Fibroblast of the aortic adventitia (primary cell): ENCODE measurements around the gene TULP1. TPM values are rescaled to one million over a fixed set of nuclear protein-coding genes. Genes with fewer than 3 reads are reported as not detected.

Source experiments
- DNase-seq: peaks from one replicate; pipeline ENCODE4 v3.0.0-alpha.2; 2010; ENCODE audit warnings: low read depth
- H3K4me3 ChIP-seq: 2 replicates; pipeline ENCODE4 v1.5.1; 2011; ENCODE audit warnings: low read depth, mild to moderate bottlenecking, control low read depth, low read length, moderate library complexity
- total RNA-seq: library from RNA; depleted of rRNA; stranded (reverse); fragments of >200 nt; gene quantifications from 2 replicates; pipeline ENCODE4 v1.2.3, GENCODE V29; 2012; ENCODE audit warnings: low replicate concordance
- TF ChIP-seq, protein P1 (sequence below): IDR thresholded peaks from 2 replicates; pipeline ENCODE4 v1.5.1; 2011; ENCODE audit warnings: mild to moderate bottlenecking, low read length, control low read depth, inconsistent platforms; ENCODE audit not compliant: insufficient read depth

Gene TULP1
- total RNA-seq, 1 donor: not detected

GRCh38 chr6:35468181-35468979 is 44.3 kb downstream of the TULP1 start, which contains the start of gene RPL10A:
RPL10A (plus strand) TSS chr6:35468401; CDS start chr6:35468435, 34 bp downstream.
- TF ChIP-seq, protein P1, sequence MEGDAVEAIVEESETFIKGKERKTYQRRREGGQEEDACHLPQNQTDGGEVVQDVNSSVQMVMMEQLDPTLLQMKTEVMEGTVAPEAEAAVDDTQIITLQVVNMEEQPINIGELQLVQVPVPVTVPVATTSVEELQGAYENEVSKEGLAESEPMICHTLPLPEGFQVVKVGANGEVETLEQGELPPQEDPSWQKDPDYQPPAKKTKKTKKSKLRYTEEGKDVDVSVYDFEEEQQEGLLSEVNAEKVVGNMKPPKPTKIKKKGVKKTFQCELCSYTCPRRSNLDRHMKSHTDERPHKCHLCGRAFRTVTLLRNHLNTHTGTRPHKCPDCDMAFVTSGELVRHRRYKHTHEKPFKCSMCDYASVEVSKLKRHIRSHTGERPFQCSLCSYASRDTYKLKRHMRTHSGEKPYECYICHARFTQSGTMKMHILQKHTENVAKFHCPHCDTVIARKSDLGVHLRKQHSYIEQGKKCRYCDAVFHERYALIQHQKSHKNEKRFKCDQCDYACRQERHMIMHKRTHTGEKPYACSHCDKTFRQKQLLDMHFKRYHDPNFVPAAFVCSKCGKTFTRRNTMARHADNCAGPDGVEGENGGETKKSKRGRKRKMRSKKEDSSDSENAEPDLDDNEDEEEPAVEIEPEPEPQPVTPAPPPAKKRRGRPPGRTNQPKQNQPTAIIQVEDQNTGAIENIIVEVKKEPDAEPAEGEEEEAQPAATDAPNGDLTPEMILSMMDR: peak; percentile 97

DNA sequence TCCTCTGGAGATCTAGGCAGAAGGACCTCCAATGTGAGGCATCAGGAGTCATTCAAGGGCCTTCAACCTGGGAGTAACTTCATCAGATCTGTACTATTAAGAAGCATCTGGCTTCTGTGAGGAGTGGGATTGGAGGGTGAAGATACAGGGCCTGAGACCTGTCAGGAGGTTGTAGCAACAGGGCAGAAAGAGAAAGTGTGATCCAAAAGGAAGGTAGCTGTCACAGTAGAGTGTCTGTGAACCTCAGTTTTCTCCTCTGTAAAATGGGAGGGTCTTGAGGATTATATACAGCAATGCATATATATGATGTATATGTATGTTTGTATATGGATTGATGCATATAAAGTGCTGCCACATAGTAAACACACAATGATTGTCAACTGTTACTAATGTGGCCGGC is 47.0 kb downstream of the TULP1 start:
- DNase-seq: no peak
- H3K4me3 ChIP-seq: no peak overlapping the region
- TF ChIP-seq, protein P1: no peak

More at GRCh38 chr6:35468181-35468979, 44.3 kb downstream of the TULP1 start, which contains the start of gene RPL10A:
- peak within 1 kb of the TSS; percentile 89 for H3K4me3 ChIP-seq
- peak; percentile 99 for DNase-seq

GRCh38 chr6:35463292-35463691 is 49.4 kb downstream of the TULP1 start:
- no peak for DNase-seq
- TF ChIP-seq, protein P1: no peak
- no peak overlapping the region for H3K4me3 ChIP-seq

- H3K4me3 ChIP-seq: no peak overlapping the region
- no peak for DNase-seq
- TF ChIP-seq, protein P1: no peak
Observed at GRCh38 chr6:35461270-35461669, 51.4 kb downstream of the TULP1 start.

DNA sequence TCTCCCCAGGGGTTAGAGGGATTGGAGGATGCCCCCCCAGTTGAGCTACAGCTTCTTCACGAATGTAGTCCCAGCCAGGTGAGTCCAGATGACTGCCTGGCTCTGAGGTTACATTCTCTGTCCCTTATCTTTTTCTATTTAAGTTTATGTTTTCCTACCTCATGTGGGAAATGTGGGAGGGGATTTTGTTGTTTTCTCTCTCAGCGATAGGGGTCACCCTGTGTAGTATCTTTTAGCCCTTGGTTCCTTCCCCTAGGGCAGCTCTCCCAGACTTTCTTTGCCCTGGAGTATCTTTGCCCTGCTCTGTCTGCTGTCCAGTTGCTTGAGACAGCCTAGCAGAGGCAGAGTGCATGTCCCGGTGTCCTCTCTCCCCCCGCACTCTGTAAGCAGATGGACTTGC is 54.8 kb downstream of the TULP1 start:
- DNase-seq: no peak
- TF ChIP-seq, protein P1: no peak
- no peak overlapping the region for H3K4me3 ChIP-seq

DNA sequence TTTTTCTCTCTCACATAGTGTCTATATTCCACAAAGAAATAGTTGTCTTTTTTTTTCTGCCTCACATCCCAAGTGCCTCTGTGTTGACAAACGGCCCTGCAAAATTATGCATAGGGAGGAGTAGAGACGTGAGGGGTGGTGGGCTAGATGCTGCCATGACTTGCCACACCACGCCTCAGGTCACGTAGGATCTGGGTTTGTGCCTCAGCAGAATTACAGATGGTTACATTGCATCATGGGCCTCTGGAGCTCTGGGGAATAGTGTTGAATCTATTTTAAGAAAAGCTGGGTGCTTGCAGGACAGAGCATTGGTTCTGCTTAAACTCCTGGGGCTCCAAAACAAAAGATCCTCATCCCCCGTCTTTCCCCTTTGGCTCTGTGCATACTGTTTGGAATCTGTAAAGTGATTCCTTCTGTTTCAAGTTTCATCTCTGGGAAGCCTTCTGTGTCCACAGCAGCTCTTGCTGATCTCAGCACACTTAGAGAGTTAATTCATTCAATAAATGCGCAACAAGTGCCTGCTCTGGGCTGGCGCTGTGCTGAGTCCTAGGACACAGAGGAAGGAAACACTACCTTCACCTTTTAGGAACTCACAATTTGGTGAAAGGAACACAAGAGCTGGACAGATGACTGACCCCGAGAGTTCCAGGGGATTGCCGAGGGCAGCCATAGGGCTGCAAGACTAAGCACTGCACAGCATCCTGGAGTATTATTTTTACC is 58.1 kb downstream of the TULP1 start:
- no peak for DNase-seq
- no peak overlapping the region for H3K4me3 ChIP-seq
- TF ChIP-seq, protein P1: no peak
